Measurements from ENCODE around the gene ABL2. TPM values are rescaled to one million over a fixed set of nuclear protein-coding genes. Genes with fewer than 3 reads are reported as not detected.

Gene ABL2
- total and polyA plus RNA-seq, 9 of the 15 experiments (the other 6 are each of a cell fraction or from before 2014, with no cell fraction given), result 1.4 to 15.0 (median 8.6) TPM

DNA sequence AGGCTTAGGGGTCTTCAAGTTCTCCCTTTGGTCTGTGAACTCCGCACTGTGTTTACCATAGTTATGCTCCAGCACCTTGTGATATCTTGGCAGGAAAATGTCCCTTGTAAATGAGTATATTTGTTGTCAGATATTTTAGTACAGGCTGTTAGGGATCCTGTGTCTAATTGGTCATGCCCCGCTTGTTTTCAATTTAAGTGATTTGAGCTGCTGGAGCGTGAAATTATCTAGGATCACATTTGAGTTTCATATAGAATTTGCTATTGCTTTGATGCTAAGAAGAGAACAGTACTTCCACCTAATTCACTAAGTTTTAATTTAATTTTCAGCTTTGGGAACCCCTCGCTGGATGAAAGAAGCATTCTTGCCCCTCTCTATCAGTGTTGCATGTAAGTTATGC lies 163.0 kb downstream of the ABL2 start:
- peaks cover 1 to 3% of the 10 kb centered on the region in 2 experiments for H3K4me1 ChIP-seq (replicated peaks in 1 of 2; ENCODE audit: control insufficient read depth in 2 of 2, insufficient read depth in 2 of 2, low read length in 2 of 2)
- H3K36me3 ChIP-seq (ENCODE audit: control insufficient read depth, insufficient read depth, low read length), result peaks cover 79% of the 10 kb centered on the region
- no peaks in the 10 kb centered on the region for H3K9me3 ChIP-seq (replicated peaks; ENCODE audit: control insufficient read depth, insufficient read depth, low read depth, low read length)
- H2AFZ ChIP-seq (ENCODE audit: low read depth, low read length), result no peak overlapping the region
- intact Hi-C loops (cut with micrococcal nuclease) (loop anchor here (5.0 kb wide), 2 partner anchors 284 to 299 kb away; no protein-coding TSS in a partner anchor), in situ Hi-C loops (cut with MboI) (no loop called here)
- H3K27me3 ChIP-seq (ENCODE audit: control insufficient read depth in 2 of 2, insufficient read depth in 2 of 2, low read length in 2 of 2), result no peaks in the 10 kb centered on the region
- CTCF ChIA-PET (ENCODE audit: low intra/inter-chr PET ratio), result no interaction called here
- DNase-seq (ENCODE audit: extremely low read depth in 1 of 4, low spot score in 3 of 4), result no peak
- H3K79me2 ChIP-seq (ENCODE audit: control insufficient read depth, insufficient read depth, low read length), result peaks cover 5% of the 10 kb centered on the region; the same call in 2 of the 3 replicates
- no peak overlapping the region for H3K27ac ChIP-seq (ENCODE audit: extremely low read depth, low read depth, low read length)
- FAIRE-seq, result no peak
- TF ChIP-seq RBM39 (optimal IDR thresholded peaks at IDR 0.05; ENCODE audit: low read depth, low read length) (no peak), ERF (CRISPR knock-in tag; IDR thresholded peaks at IDR 0.05) (no peak), KLF6 (CRISPR knock-in tag; IDR thresholded peaks at IDR 0.05; ENCODE audit: borderline replicate concordance) (no peak), RBM34 (IDR thresholded peaks at IDR 0.05; ENCODE audit: borderline replicate concordance, insufficient read depth, low read length) (no peak), SMC3 (conservative IDR thresholded peaks at IDR 0.05; ENCODE audit: insufficient read depth, low read depth, low read length) (no peak), TAF9B (IDR thresholded peaks at IDR 0.05; ENCODE audit: partially characterized antibody) (no peak), FOXJ2 (tag; IDR thresholded peaks at IDR 0.05) (no peak), BRCA1 (IDR thresholded peaks at IDR 0.05) (no peak), BRCA1 (CRISPR knock-in tag; IDR thresholded peaks at IDR 0.05) (no peak), RFX1 (IDR thresholded peaks at IDR 0.05) (no peak), ZBTB1 (CRISPR knock-in tag; IDR thresholded peaks at IDR 0.05; ENCODE audit: borderline replicate concordance, low read depth) (no peak), KDM1A (IDR thresholded peaks at IDR 0.05) (no peak), DNMT1 (IDR thresholded peaks at IDR 0.05) (no peak)
- TF ChIP-seq, protein P1, sequence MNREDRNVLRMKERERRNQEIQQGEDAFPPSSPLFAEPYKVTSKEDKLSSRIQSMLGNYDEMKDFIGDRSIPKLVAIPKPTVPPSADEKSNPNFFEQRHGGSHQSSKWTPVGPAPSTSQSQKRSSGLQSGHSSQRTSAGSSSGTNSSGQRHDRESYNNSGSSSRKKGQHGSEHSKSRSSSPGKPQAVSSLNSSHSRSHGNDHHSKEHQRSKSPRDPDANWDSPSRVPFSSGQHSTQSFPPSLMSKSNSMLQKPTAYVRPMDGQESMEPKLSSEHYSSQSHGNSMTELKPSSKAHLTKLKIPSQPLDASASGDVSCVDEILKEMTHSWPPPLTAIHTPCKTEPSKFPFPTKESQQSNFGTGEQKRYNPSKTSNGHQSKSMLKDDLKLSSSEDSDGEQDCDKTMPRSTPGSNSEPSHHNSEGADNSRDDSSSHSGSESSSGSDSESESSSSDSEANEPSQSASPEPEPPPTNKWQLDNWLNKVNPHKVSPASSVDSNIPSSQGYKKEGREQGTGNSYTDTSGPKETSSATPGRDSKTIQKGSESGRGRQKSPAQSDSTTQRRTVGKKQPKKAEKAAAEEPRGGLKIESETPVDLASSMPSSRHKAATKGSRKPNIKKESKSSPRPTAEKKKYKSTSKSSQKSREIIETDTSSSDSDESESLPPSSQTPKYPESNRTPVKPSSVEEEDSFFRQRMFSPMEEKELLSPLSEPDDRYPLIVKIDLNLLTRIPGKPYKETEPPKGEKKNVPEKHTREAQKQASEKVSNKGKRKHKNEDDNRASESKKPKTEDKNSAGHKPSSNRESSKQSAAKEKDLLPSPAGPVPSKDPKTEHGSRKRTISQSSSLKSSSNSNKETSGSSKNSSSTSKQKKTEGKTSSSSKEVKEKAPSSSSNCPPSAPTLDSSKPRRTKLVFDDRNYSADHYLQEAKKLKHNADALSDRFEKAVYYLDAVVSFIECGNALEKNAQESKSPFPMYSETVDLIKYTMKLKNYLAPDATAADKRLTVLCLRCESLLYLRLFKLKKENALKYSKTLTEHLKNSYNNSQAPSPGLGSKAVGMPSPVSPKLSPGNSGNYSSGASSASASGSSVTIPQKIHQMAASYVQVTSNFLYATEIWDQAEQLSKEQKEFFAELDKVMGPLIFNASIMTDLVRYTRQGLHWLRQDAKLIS (CRISPR knock-in tag; IDR thresholded peaks at IDR 0.05), result no peak
- TF ChIP-seq, protein P2, sequence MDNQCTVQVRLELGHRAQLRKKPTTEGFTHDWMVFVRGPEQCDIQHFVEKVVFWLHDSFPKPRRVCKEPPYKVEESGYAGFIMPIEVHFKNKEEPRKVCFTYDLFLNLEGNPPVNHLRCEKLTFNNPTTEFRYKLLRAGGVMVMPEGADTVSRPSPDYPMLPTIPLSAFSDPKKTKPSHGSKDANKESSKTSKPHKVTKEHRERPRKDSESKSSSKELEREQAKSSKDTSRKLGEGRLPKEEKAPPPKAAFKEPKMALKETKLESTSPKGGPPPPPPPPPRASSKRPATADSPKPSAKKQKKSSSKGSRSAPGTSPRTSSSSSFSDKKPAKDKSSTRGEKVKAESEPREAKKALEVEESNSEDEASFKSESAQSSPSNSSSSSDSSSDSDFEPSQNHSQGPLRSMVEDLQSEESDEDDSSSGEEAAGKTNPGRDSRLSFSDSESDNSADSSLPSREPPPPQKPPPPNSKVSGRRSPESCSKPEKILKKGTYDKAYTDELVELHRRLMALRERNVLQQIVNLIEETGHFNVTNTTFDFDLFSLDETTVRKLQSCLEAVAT (IDR thresholded peaks at IDR 0.05), result no peak
- ATAC-seq, result no peak
- no peak overlapping the region for H3K4me3 ChIP-seq
- H3K4me2 ChIP-seq (ENCODE audit: insufficient read depth, low read length), result no peak overlapping the region
- POLR2A ChIA-PET, result interaction anchor here (0.7 to 1.7 kb wide), 4 partner anchors 9 to 30 kb away, joined by 3 to 4 read pairs (median 4); no protein-coding TSS in a partner anchor
- no peak overlapping the region for H3K9ac ChIP-seq (ENCODE audit: insufficient read depth in 1 of 2, low read depth in 2 of 2, low read length in 2 of 2)
- 95% methylated on average over 4 of the region's 4 CpGs for WGBS (ENCODE audit: insufficient coverage, low coverage, missing lambda C conversion rate)
- no peaks in the 10 kb centered on the region for H4K20me1 ChIP-seq (replicated peaks; ENCODE audit: control insufficient read depth, insufficient read depth, low read length)
- no TSS peak for BruUV-seq (replicated peaks)
- no peaks in the 10 kb centered on the region for H3K9me1 ChIP-seq (ENCODE audit: control insufficient read depth, insufficient read depth, low read length)
